Heart left ventricle (tissue), 16 donors: ENCODE data around the gene TAS1R2. TPM values are rescaled to one million over a fixed set of nuclear protein-coding genes. Genes with fewer than 3 reads are reported as not detected.

ENCODE experiments used
- ATAC-seq, 4 donors: fragments of 200-7000 bp; cut with Tn5 transposase; one replicate each; pipeline ENCODE4 v1.9.1; 2020 to 2022; ENCODE audit warnings: moderate library complexity in 4 of 4, mild to moderate bottlenecking in 3 of 4, moderate number of reproducible peaks in 1 of 4
- DNase-seq, 5 donors: peaks; one replicate each; pipeline ENCODE4 v3.0.0-alpha.2; 2020
- H3K27ac ChIP-seq, 12 donors: fragments of 200-600 bp; sonication (generic) in 4 of 12; one replicate each; pipeline versions ENCODE4 v1.5.0 to v1.8.0; 2016 to 2022; ENCODE audit warnings: mild to moderate bottlenecking in 2 of 12
- H3K27me3 ChIP-seq, 9 donors: fragments of 200-600 bp; sonication (generic) in 2 of 9; one replicate each; pipeline versions ENCODE4 v1.5.1 to v1.8.0; 2016 to 2022; ENCODE audit warnings: mild to moderate bottlenecking in 3 of 9
- H3K36me3 ChIP-seq, 9 donors: fragments of 200-600 bp; sonication (generic) in 2 of 9; one replicate each; pipeline versions ENCODE4 v1.5.0 to v1.8.0; 2018 to 2022; ENCODE audit warnings: mild to moderate bottlenecking in 2 of 9
- H3K4me1 ChIP-seq, 12 donors: fragments of 200-600 bp; sonication (generic) in 4 of 12; one replicate each; pipeline versions ENCODE4 v1.5.0 to v1.8.0; 2016 to 2022; ENCODE audit warnings: mild to moderate bottlenecking in 3 of 12
- H3K4me3 ChIP-seq, 12 donors: fragments of 200-600 bp; sonication (generic) in 4 of 12; one replicate each; pipeline versions ENCODE4 v1.5.0 to v1.8.0; 2017 to 2022; ENCODE audit warnings: mild to moderate bottlenecking in 9 of 12, moderate library complexity in 4 of 12
- H3K9me3 ChIP-seq, 12 donors: fragments of 200-600 bp; sonication (generic) in 4 of 12; one replicate each; pipeline versions ENCODE4 v1.5.0 to v1.8.0; 2016 to 2022; ENCODE audit warnings: mild to moderate bottlenecking in 1 of 12
- CTCF ChIP-seq, 12 donors: fragments of 200-600 bp; sonication (generic) in 4 of 12; IDR thresholded peaks; one replicate each; pipeline versions ENCODE4 v1.5.0 to v1.8.0; 2018 to 2022; ENCODE audit warnings: antibody characterized with exemption in 12 of 12, mild to moderate bottlenecking in 5 of 12
- POLR2A ChIP-seq, 2 donors: fragments of 450-650 bp; IDR thresholded peaks; one replicate each; pipeline ENCODE4 v1.6.1; 2017; ENCODE audit warnings: antibody characterized with exemption in 2 of 2, mild to moderate bottlenecking in 2 of 2, moderate library complexity in 2 of 2
- WGBS, 4 donors: extraction: QIAGEN DNeasy Blood & Tissue Kit in 2 of 4; methylation state at CpG; one replicate each; pipeline versions ENCODE4 v1.1.5 to v1.1.7; 2013 to 2018; 5-methylcytosine and 5-hydroxymethylcytosine counted together
- intact Hi-C, 10 donors: fragments of 100-400 bp; cut with DNase I; formaldehyde crosslinking; loops; one replicate each; pipeline versions ENCODE4 v1.11.1 to v1.14.2; 2022
- polyA plus RNA-seq, 2 donors: library from polyadenylated mRNA; stranded (reverse); fragments of 200-250 nt; gene quantifications; one replicate each; pipeline ENCODE4 v1.2.3, GENCODE V29; 2013
- total RNA-seq, 9 donors: library from RNA; depleted of rRNA in 2 of 9; stranded (reverse); fragments of >200 nt in 2 of 9; fragmentation: NEBNext Ultra II Directional in 3 of 9; extraction: Animal tissue kit (Norgen Biotek cat#: 25700) in 3 of 9; gene quantifications; one replicate each; pipeline versions ENCODE4 v1.1.0 to v1.2.4, GENCODE V29; 2016 to 2023
- donor health status: ischemic (EF 13 %, LVEDD 7.1; RV severe dilation, severe dysfunction).
- donor health status: healthy with polysubstance abuse.
- donor health status: DM: no; HTN: yes; CAD: no.
- donor health status: DM: no; HTN: no; CAD: no.
- donor health status: ischemic (EF 25% LVEDD 6.9; RV normal size, moderate dysfunction).
- donor health status: ischemic (EF 25% LVEDD 5.7; RV mildly dilated, moderate dysfunction).
- donor health status: healthy.
- donor health status: DM: yes; HTN: yes; CAD: no.
- donor health status: ischemic (EF 35%, LVEDD 5.7; RV mildly dilated, moderate dysfunction).
- donor health status: nonischemic (EF 11% LVEDD 7.7; RV severe dilation, severe dysfunction).
- donor health status: DM: yes; HTN: yes; CAD: no.
- donor health status: PGD.
- donor health status: ischemic (EF 29% LVEDD 5.4; RV normal size, mild dysfunction).
- donor health status: nonischemic (EF 23%, LVEDD 6.1; RV moderate dilation, normal function).

Gene TAS1R2
- total and polyA plus RNA-seq, 11 donors = not detected

GRCh38 chr1:18890706-18891425 lies 31.4 kb upstream of the TAS1R2 start:
- WGBS, 4 donors = 67 to 78% (median 71%) methylated on average over 6 of the region's 6 CpGs
- no peak overlapping the region for H3K4me3 ChIP-seq

GRCh38 chr1:18886003-18886335 lies 26.5 kb upstream of the TAS1R2 start:
- intact Hi-C loops = loop anchor here in 1 of 10 donors (10.0 kb wide), 1 partner anchor 349 kb away; no protein-coding TSS in a partner anchor
- DNase-seq (no peak), ATAC-seq (no peak)
- H3K36me3 ChIP-seq = peaks cover 0 to 31% (median 2%) of the 10 kb centered on the region in 9 donors
- no peak overlapping the region for H3K27ac ChIP-seq
- H3K27me3 ChIP-seq = no peaks in the 10 kb centered on the region
- 100% methylated on average over 1 of the region's 1 CpG for WGBS, 4 donors
- H3K9me3 ChIP-seq = no peaks in the 10 kb centered on the region
- H3K4me1 ChIP-seq = peaks cover 0 to 12% (median under 1%) of the 10 kb centered on the region in 12 donors
- TF ChIP-seq POLR2A (IDR thresholded peaks at IDR 0.05) (no peak), CTCF (IDR thresholded peaks at IDR 0.05) (no peak)
- H3K4me3 ChIP-seq = no peak overlapping the region

More at GRCh38 chr1:18890706-18891425, 31.4 kb upstream of the TAS1R2 start:
- peak in 1 of 5 donors; percentile 23 for DNase-seq
- Histone ChIP-seq H3K27ac (no peak overlapping the region), H3K9me3 (no peaks in the 10 kb centered on the region), H3K36me3 (peaks cover 0 to 9% (median 0%) of the 10 kb centered on the region in 9 donors), H3K27me3 (no peaks in the 10 kb centered on the region), H3K4me1 (peaks cover 0 to 21% (median 7%) of the 10 kb centered on the region in 12 donors)
- peak in 2 of 4 donors; percentile 16 to 34 for ATAC-seq
- no peak for TF ChIP-seq CTCF (IDR thresholded peaks at IDR 0.05)
- TF ChIP-seq POLR2A (IDR thresholded peaks at IDR 0.05) = no peak
- intact Hi-C loops = no loop called here

- no peak overlapping the region for H3K4me3 ChIP-seq
- ATAC-seq = no peak
- peaks cover 0 to 7% (median 0%) of the 10 kb centered on the region in 12 donors for H3K4me1 ChIP-seq
- no peaks in the 10 kb centered on the region for H3K9me3 ChIP-seq
- intact Hi-C loops = loop anchor here in 1 of 10 donors (10.0 kb wide), 1 partner anchor 349 kb away; no protein-coding TSS in a partner anchor
- no peak overlapping the region for H3K27ac ChIP-seq
- WGBS, 4 donors = 92 to 98% (median 94%) methylated on average over 14 to 17 of the region's 17 CpGs
- peaks cover 0 to 33% (median 7%) of the 10 kb centered on the region in 9 donors for H3K36me3 ChIP-seq
- TF ChIP-seq POLR2A (IDR thresholded peaks at IDR 0.05) (no peak), CTCF (IDR thresholded peaks at IDR 0.05) (no peak)
- no peaks in the 10 kb centered on the region for H3K27me3 ChIP-seq
- no peak for DNase-seq
These were observed 26.0 kb upstream of the TAS1R2 start for GRCh38 chr1:18885311-18886002.

GRCh38 chr1:18884727-18885126 lies 25.3 kb upstream of the TAS1R2 start:
- H3K27me3 ChIP-seq = no peaks in the 10 kb centered on the region
- DNase-seq = no peak
- intact Hi-C loops = loop anchor here in 3 of 10 donors (1.0 to 10.0 kb wide), 4 partner anchors 208 to 350 kb away; no protein-coding TSS in a partner anchor
- no peak overlapping the region for H3K27ac ChIP-seq
- H3K4me3 ChIP-seq = no peak overlapping the region
- no peaks in the 10 kb centered on the region for H3K9me3 ChIP-seq
- H3K4me1 ChIP-seq = peaks cover 0 to 5% (median 0%) of the 10 kb centered on the region in 12 donors
- WGBS, 4 donors = 83 to 90% (median 86%) methylated on average over 6 of the region's 6 CpGs
- ATAC-seq = no peak
- TF ChIP-seq CTCF (IDR thresholded peaks at IDR 0.05) (no peak), POLR2A (IDR thresholded peaks at IDR 0.05) (no peak)
- H3K36me3 ChIP-seq = peaks cover 0 to 33% (median 7%) of the 10 kb centered on the region in 9 donors
